ENCODE measurements around the gene BOLL. TPM values are rescaled to one million over a fixed set of nuclear protein-coding genes. Genes with fewer than 3 reads are reported as not detected.

The BOLL gene
- total RNA-seq, 1 experiment from 2014 or later, result not detected

GRCh38 chr2:197801033-197801432 is 15.9 kb upstream of the BOLL start:
- no peaks in the 10 kb centered on the region for H3K79me1 ChIP-seq (ENCODE audit: insufficient read depth, low read depth, low read length, poor library complexity, severe bottlenecking)
- H3K4me2 ChIP-seq (ENCODE audit: insufficient read depth, insufficient read length, low read length), result no peak overlapping the region
- H4K91ac ChIP-seq (ENCODE audit: insufficient read length, low read depth, low read length), result no peak overlapping the region
- no peak overlapping the region for H3K23ac ChIP-seq (ENCODE audit: insufficient read length, low read depth, low read length)
- peaks cover 10 to 12% of the 10 kb centered on the region in 2 experiments for H3K4me1 Mint-ChIP-seq
- H3K9me3 Mint-ChIP-seq, result peaks cover 0 to 3% of the 10 kb centered on the region in 2 experiments; a peak in 2 of 5 replicates
- H3K23me2 ChIP-seq (ENCODE audit: insufficient read length, low read depth, low read length, poor library complexity, severe bottlenecking), result peaks cover 9% of the 10 kb centered on the region
- H2AFZ ChIP-seq (ENCODE audit: low read length), result no peak overlapping the region
- H3K27me3 Mint-ChIP-seq (ENCODE audit: low read depth), result peaks cover 34% of the 10 kb centered on the region
- no peak overlapping the region for H2AK5ac ChIP-seq (ENCODE audit: insufficient read length, low read length)
- H3K27me3 ChIP-seq (ENCODE audit: insufficient read depth, low read length), result peaks cover 9% of the 10 kb centered on the region
- H3K4me3 Mint-ChIP-seq, result no peak overlapping the region
- no peak overlapping the region for H3K27ac Mint-ChIP-seq
- no peak overlapping the region for H3K9ac ChIP-seq (ENCODE audit: extremely low read depth, insufficient read length, low read length)
- no peaks in the 10 kb centered on the region for H3K9me3 ChIP-seq (ENCODE audit: control insufficient read depth, low read depth, low read length)
- H4K20me1 ChIP-seq (ENCODE audit: control insufficient read depth, insufficient read depth, insufficient read length), result no peaks in the 10 kb centered on the region
- no peak overlapping the region for H2BK120ac ChIP-seq (ENCODE audit: low read depth, low read length, poor library complexity, severe bottlenecking)
- H3K4ac ChIP-seq (ENCODE audit: low read depth, low read length), result no peak overlapping the region
- H3K14ac ChIP-seq (ENCODE audit: insufficient read depth, low read length), result no peak overlapping the region
- no peak overlapping the region for H2BK15ac ChIP-seq (ENCODE audit: low read depth, low read length)
- TF ChIP-seq, protein P1, sequence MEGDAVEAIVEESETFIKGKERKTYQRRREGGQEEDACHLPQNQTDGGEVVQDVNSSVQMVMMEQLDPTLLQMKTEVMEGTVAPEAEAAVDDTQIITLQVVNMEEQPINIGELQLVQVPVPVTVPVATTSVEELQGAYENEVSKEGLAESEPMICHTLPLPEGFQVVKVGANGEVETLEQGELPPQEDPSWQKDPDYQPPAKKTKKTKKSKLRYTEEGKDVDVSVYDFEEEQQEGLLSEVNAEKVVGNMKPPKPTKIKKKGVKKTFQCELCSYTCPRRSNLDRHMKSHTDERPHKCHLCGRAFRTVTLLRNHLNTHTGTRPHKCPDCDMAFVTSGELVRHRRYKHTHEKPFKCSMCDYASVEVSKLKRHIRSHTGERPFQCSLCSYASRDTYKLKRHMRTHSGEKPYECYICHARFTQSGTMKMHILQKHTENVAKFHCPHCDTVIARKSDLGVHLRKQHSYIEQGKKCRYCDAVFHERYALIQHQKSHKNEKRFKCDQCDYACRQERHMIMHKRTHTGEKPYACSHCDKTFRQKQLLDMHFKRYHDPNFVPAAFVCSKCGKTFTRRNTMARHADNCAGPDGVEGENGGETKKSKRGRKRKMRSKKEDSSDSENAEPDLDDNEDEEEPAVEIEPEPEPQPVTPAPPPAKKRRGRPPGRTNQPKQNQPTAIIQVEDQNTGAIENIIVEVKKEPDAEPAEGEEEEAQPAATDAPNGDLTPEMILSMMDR (conservative IDR thresholded peaks at IDR 0.05), result no peak
- no peak overlapping the region for H3K18ac ChIP-seq (ENCODE audit: insufficient read length, low read depth, low read length)
- no peak overlapping the region for H2BK5ac ChIP-seq (ENCODE audit: insufficient read length, low read length)
- H3T11ph ChIP-seq (ENCODE audit: low read length), result no peak overlapping the region
- H3K79me2 ChIP-seq (ENCODE audit: insufficient read depth, low read length), result no peaks in the 10 kb centered on the region; the same call in 1 of the 2 replicates
- no peak overlapping the region for H2BK12ac ChIP-seq (ENCODE audit: insufficient read length, low read depth, low read length)
- no peak overlapping the region for H2BK20ac ChIP-seq (ENCODE audit: low read depth, low read length, poor library complexity, severe bottlenecking)
- H4K5ac ChIP-seq (ENCODE audit: insufficient read length, low read depth, low read length), result no peak overlapping the region
- H3K27ac ChIP-seq (ENCODE audit: insufficient read length, low read depth, low read length), result no peak overlapping the region
- H4K8ac ChIP-seq (replicated peaks; ENCODE audit: insufficient read length, low read depth, low read length), result no peak overlapping the region
- H3K36me3 Mint-ChIP-seq (ENCODE audit: insufficient read depth in 1 of 3, low read depth in 3 of 3), result 0 out of 7 replicates have a peak, but pooled peaks cover 0 to 4% (median 0%) of the 10 kb centered on the region in 3 experiments
- no peak for DNase-seq
- H3K4me1 ChIP-seq (ENCODE audit: insufficient read depth, low read length), result peaks cover 2% of the 10 kb centered on the region
- no peak overlapping the region for H3K56ac ChIP-seq (ENCODE audit: insufficient read length, low read depth, low read length)

Measured in H9 (cell line).